ENCODE data around the gene OTOGL.

The OTOGL gene

DNA sequence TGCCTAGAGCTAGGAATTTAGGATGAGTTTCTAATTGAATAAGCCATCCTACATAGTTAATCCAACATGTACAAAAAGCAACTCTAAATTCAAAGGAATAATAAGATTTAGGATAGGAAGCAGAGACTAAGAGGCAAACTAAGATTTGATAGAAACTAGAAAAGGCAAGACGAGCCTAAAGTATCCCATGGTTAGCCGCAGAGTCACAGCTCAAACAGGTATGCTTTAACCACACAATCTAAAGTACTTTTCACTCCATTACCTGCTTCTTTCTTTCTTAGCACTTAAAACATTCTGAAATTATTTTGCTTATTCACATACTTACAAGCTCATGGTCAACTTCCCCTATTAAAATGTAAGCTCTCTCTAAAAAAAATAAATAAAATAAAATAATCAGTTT, 51.8 kb downstream of the OTOGL start:
- ATAC-seq (ENCODE audit: low read depth) (no peak), DNase-seq (ENCODE audit: low spot score in 2 of 2) (no peak)
- H3K9me3 Mint-ChIP-seq = no peaks in the 10 kb centered on the region
- no peaks in the 10 kb centered on the region for H3K36me3 Mint-ChIP-seq
- H3K27ac Mint-ChIP-seq = no peak overlapping the region
- no peak overlapping the region for H3K4me3 Mint-ChIP-seq
- no peaks in the 10 kb centered on the region for H3K4me1 Mint-ChIP-seq
- peaks cover 6% of the 10 kb centered on the region for H3K27me3 Mint-ChIP-seq

DNA sequence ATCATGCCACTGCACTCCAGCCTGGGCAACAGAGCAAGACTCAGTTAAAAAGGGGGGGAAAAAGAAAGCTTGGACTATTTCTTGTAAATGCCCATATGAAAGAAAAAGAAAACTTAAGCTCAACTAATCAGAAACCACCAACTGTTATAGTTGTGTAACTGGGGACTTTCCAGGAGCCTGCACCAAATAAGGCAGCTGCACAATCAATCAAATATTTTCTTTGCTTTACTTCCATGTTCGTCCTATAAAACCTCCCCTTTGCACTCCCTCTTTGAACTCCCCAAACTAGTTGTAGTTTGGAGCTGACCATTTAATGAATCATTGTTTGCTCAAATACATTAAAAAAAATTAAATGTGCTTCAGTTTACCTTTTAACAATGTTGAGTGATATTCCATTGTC, 54.9 kb downstream of the OTOGL start:
- Mint-ChIP-seq H3K36me3 (no peaks in the 10 kb centered on the region), H3K4me3 (no peak overlapping the region), H3K27ac (no peak overlapping the region), H3K4me1 (no peaks in the 10 kb centered on the region), H3K27me3 (peaks cover 5% of the 10 kb centered on the region), H3K9me3 (no peaks in the 10 kb centered on the region)
- ATAC-seq (ENCODE audit: low read depth) (no peak), DNase-seq (ENCODE audit: low spot score in 2 of 2) (no peak)

DNA sequence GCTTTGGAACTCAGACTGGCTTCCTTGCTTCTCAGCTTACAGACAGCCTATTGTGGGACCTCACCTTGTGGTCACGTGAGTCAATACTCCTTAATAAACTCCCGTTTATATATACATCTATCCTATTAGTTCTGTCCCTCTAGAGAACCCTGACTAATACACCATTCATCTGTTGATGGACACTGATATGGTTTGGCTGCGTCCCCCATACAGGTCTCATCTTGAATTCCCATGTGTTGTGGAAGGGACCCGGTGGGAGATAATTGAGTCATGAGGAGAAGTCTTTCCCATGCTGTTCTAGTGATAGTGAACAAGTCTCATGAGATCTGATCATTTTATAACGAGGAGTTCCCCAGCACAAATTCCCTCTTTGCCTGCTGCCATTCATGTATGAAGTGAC, 57.0 kb downstream of the OTOGL start:
- Mint-ChIP-seq H3K27ac (no peak overlapping the region), H3K9me3 (peaks cover under 1% of the 10 kb centered on the region), H3K4me3 (no peak overlapping the region), H3K4me1 (no peaks in the 10 kb centered on the region), H3K36me3 (no peaks in the 10 kb centered on the region), H3K27me3 (peaks cover 9% of the 10 kb centered on the region)
- DNase-seq (ENCODE audit: low spot score in 2 of 2) (no peak), ATAC-seq (ENCODE audit: low read depth) (no peak)

DNA sequence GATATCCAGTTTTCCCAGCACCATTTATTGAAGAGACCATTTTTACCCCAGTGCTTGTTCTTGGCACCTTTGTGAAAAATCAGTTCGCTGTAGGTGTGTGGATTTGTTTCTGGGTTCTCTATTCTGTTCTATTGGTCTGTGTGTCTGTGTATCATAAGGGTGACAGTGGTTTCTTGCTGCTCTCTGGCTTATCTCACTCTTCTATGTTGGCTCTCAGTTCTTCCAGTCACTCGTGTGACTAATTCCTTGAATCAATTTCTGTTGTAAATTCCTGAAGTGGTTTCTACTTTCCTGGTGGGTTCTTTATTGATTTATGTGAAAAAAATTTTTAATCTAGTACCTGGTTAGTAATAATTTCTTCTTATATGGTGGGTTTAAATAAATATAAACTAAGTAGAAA, 58.3 kb downstream of the OTOGL start:
- no peaks in the 10 kb centered on the region for H3K36me3 Mint-ChIP-seq
- ATAC-seq (ENCODE audit: low read depth) (no peak), DNase-seq (ENCODE audit: low spot score in 2 of 2) (no peak)
- H3K27ac Mint-ChIP-seq = no peak overlapping the region
- peaks cover 9% of the 10 kb centered on the region for H3K27me3 Mint-ChIP-seq
- peaks cover 1% of the 10 kb centered on the region for H3K9me3 Mint-ChIP-seq
- H3K4me1 Mint-ChIP-seq = peaks cover 2% of the 10 kb centered on the region
- no peak overlapping the region for H3K4me3 Mint-ChIP-seq

DNA sequence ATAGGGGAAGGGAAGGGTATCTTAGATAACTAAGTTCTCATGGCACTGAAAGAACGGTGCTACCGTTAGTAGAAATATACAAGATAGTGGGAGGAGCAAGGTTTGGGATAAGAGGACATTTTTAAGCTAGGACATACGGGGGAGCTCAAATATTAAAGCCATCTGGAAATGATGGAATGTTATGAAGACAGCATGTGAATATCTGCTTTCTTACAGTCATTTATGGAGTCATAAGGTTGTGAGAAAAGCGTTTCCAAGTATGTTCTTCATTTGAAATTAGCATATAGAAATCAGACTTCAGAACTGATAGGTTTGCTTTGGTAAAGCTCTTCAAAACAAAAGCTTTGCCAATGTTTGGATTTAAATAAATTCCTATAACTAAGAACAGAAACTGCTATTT, 62.3 kb downstream of the OTOGL start:
- H3K9me3 Mint-ChIP-seq = peaks cover 1% of the 10 kb centered on the region
- DNase-seq (ENCODE audit: low spot score in 2 of 2) (no peak), ATAC-seq (ENCODE audit: low read depth) (no peak)
- H3K4me3 Mint-ChIP-seq = no peak overlapping the region
- H3K4me1 Mint-ChIP-seq = peaks cover 2% of the 10 kb centered on the region
- H3K27me3 Mint-ChIP-seq = peaks cover 8% of the 10 kb centered on the region
- no peak overlapping the region for H3K27ac Mint-ChIP-seq
- no peaks in the 10 kb centered on the region for H3K36me3 Mint-ChIP-seq

DNA sequence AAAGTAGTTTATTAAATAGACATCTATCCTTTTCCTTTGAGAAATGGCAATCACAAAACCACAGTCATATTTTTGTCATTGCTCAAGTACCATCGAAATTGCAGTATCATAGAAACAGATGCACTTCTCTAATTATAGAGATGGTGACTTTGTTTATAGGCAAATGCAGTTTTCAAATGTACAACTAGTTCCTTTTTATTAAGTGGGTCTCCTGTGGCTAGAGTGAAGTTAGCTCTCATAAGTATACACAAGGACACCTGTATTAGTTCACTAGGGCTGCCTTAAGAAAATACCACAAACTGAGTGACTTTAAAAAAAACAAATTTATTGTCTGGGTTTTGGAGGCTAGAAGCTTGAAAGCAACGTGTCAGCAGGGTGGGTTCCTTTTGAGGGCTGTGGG, 62.8 kb downstream of the OTOGL start:
- H3K4me3 Mint-ChIP-seq = no peak overlapping the region
- no peak overlapping the region for H3K27ac Mint-ChIP-seq
- no peaks in the 10 kb centered on the region for H3K36me3 Mint-ChIP-seq
- H3K4me1 Mint-ChIP-seq = peaks cover 2% of the 10 kb centered on the region
- DNase-seq (ENCODE audit: low spot score in 2 of 2) (no peak), ATAC-seq (ENCODE audit: low read depth) (peak; percentile 48)
- peaks cover 1% of the 10 kb centered on the region for H3K9me3 Mint-ChIP-seq
- H3K27me3 Mint-ChIP-seq = peaks cover 8% of the 10 kb centered on the region

DNA sequence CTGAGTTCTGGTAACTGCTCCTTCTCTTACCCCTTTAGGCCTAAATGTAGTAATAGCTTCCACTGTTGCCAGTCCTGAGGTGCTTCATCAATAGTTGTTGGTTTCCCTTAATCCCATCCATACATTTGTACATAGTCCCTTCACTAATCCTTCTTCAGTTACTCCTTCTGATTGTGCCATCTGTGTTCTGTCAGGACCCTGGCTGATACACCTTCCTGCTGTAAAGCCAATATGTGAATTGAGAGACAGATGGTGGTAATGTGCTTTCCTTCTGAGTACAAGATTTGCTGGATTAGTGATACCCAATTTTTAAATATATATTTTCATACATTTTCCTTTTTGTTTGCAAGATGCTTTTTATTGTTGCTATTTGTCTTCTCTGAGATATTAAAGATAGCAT, 66.4 kb downstream of the OTOGL start:
- H3K27ac Mint-ChIP-seq = no peak overlapping the region
- H3K4me1 Mint-ChIP-seq = peaks cover 2% of the 10 kb centered on the region
- H3K36me3 Mint-ChIP-seq = no peaks in the 10 kb centered on the region

DNA sequence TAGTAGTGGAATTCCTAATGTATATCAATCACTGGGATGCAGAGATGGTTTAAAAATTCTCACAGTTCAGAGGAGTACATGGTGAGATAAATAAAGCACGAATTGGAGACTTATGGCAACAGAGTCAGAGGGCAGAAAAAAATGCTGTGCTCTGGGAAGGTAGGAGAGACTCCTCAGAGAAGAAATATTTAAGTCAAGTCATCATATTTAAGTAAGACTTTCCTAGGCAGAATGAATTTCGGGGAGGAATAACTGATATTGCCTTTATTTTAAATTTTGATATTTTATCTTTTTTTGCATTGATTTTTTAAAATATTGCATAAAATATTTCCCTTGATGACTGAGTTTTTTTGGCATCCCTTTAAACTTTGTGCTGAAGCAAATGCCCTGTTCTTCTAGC, 67.4 kb downstream of the OTOGL start:
- DNase-seq (ENCODE audit: low spot score in 2 of 2) (no peak), ATAC-seq (ENCODE audit: low read depth) (no peak)
- Mint-ChIP-seq H3K9me3 (no peaks in the 10 kb centered on the region), H3K36me3 (no peaks in the 10 kb centered on the region), H3K4me3 (no peak overlapping the region), H3K27ac (no peak overlapping the region), H3K27me3 (peaks cover 5% of the 10 kb centered on the region), H3K4me1 (no peaks in the 10 kb centered on the region)

More for the DNA sequence above, 66.4 kb downstream of the OTOGL start:
- Mint-ChIP-seq H3K9me3 (peaks cover 1% of the 10 kb centered on the region), H3K4me3 (no peak overlapping the region), H3K27me3 (peaks cover 5% of the 10 kb centered on the region)
- DNase-seq (ENCODE audit: low spot score in 2 of 2) (no peak), ATAC-seq (ENCODE audit: low read depth) (no peak)

DNA sequence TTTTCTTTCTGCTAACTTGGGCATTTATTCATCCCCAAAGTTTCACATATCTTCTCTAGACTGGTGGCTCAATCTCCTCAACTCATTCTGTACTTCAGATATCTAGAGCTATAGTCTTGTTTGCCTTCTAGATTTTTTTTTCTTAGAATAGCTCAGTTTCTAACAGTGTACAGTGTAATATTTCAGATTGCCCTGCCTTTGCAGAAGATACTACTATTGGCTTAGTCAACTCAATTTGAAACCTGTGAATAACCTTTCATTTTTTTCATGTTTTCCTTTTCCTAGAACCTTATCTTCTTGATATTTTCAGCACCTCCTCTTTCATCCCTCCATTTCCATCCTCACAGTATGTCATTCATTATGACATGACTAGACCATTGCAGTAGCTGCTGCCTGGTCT, 69.6 kb downstream of the OTOGL start:
- no peak for ATAC-seq (ENCODE audit: low read depth)
- Mint-ChIP-seq H3K9me3 (no peaks in the 10 kb centered on the region), H3K27me3 (peaks cover 8% of the 10 kb centered on the region), H3K4me3 (no peak overlapping the region), H3K27ac (no peak overlapping the region), H3K36me3 (no peaks in the 10 kb centered on the region), H3K4me1 (no peaks in the 10 kb centered on the region)
- DNase-seq (ENCODE audit: low spot score in 2 of 2) = no peak

DNA sequence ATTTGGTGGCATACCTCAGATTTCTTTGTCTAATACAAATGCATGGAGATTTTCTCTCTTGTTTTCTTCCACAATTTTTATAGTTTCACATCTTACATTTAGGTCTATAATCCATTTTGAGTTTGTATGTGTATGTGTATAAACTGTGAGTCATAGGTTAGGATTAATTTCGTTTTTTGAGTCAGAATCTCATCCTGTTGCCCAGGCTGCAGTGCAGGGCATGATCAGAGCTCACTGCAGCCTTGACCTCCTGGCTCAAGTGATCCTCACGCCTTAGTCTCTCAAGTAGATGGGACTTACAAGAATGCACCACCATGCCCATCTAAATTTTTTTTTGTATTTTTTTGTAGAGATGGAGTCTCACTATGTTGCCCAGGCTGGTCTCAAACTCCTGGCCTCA, 71.6 kb downstream of the OTOGL start:
- Mint-ChIP-seq H3K9me3 (no peaks in the 10 kb centered on the region), H3K27ac (no peak overlapping the region), H3K4me1 (no peaks in the 10 kb centered on the region), H3K4me3 (no peak overlapping the region), H3K27me3 (peaks cover 8% of the 10 kb centered on the region), H3K36me3 (no peaks in the 10 kb centered on the region)
- DNase-seq (ENCODE audit: low spot score in 2 of 2) (no peak), ATAC-seq (ENCODE audit: low read depth) (no peak)

DNA sequence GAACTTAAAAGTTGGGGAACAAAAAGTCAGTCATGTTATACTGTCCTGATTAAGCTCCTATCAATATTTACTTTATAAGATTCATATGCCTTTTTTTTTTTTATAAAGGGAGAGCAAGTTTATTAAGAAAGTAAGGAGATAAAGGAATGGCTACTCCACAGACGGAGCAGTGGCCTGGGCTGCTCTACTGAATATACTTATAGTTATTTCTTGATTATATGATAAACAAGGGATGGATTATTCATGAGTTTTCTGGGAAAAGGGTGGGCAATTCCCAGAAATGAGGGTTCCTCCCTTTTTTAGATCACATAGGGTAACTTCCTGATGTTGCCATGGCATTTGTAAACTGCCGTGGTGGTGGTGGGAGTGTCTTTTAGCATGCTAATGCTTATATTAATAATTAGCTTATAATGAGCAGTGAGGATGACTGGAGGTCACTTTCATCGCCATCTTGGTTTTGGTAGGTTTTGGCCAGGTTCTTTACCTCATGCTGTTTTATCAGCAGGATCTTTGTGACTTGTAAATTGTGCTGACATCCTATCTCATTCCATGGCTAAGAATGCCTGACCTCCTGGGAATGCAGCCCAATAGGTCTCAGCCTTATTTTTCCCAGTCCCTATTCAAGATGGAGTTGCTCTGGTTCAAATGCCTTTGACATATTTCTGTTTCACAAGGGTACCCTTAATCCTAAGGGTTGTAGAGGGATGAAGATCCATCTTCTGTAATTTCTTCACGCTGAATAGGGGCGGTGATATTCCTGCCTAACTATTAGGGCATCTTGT, 73.9 kb downstream of the OTOGL start:
- Mint-ChIP-seq H3K4me3 (no peak overlapping the region), H3K36me3 (no peaks in the 10 kb centered on the region), H3K27ac (no peak overlapping the region), H3K27me3 (peaks cover 6% of the 10 kb centered on the region), H3K9me3 (no peaks in the 10 kb centered on the region), H3K4me1 (no peaks in the 10 kb centered on the region)
- DNase-seq (ENCODE audit: low spot score in 2 of 2) (no peak), ATAC-seq (ENCODE audit: low read depth) (no peak)

DNA sequence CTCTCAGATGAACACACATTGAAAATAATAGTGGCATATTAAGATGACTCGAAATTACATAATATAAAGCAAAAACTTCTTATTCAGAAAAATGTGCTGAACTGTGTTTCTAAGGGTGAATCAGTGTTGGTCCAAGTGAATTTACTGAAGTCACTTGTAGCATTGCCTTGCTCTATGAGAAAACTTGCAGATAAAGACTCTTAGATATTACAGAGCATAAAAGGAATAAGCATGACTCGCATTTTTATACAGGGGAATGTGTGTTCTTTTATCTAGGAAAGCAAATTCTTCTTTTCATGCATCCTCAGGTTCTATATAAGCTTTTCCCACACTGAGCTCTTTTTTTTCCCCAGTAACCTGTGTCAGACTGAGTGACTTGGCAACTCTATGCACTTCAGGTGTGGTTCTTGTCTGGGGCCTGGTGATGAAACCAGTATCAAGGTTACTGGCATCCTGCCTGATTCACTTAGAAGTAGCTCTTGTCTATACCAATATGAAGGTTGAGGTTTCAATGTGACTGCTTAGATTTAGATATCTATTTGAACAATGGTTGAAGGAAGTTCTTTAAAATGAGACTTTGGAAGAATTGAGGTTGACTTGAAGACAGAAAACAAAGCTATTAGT, 76.1 kb downstream of the OTOGL start:
- no peaks in the 10 kb centered on the region for H3K36me3 Mint-ChIP-seq
- ATAC-seq (ENCODE audit: low read depth) (no peak), DNase-seq (ENCODE audit: low spot score in 2 of 2) (no peak)

DNA sequence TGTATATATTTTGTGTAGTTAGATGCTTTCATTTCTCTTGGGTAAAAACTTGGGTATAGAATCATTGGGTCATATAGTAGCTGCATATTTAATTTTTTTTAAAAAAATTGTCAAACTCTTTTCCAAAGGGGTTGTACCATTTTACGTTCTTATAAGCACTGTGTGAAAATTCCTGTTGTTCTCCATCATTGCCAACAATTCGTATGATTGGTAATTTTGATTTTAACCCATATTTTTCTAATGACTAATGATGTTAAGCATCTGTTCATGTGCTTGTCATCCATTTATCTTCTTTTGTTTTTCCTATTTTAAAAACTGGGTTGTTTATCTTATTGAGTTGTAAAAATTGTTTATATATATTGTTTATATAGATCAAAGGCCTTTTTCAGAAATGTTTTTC, 77.4 kb downstream of the OTOGL start:
- no peak overlapping the region for H3K27ac Mint-ChIP-seq
- no peak for DNase-seq (ENCODE audit: low spot score in 2 of 2)
- peaks cover 3% of the 10 kb centered on the region for H3K27me3 Mint-ChIP-seq
- ATAC-seq (ENCODE audit: low read depth) = no peak
- no peaks in the 10 kb centered on the region for H3K36me3 Mint-ChIP-seq
- no peaks in the 10 kb centered on the region for H3K9me3 Mint-ChIP-seq
- no peaks in the 10 kb centered on the region for H3K4me1 Mint-ChIP-seq
- no peak overlapping the region for H3K4me3 Mint-ChIP-seq

More for the DNA sequence above, 76.1 kb downstream of the OTOGL start:
- Mint-ChIP-seq H3K4me1 (no peaks in the 10 kb centered on the region), H3K9me3 (no peaks in the 10 kb centered on the region), H3K4me3 (no peak overlapping the region), H3K27ac (no peak overlapping the region), H3K27me3 (peaks cover 3% of the 10 kb centered on the region)

DNA sequence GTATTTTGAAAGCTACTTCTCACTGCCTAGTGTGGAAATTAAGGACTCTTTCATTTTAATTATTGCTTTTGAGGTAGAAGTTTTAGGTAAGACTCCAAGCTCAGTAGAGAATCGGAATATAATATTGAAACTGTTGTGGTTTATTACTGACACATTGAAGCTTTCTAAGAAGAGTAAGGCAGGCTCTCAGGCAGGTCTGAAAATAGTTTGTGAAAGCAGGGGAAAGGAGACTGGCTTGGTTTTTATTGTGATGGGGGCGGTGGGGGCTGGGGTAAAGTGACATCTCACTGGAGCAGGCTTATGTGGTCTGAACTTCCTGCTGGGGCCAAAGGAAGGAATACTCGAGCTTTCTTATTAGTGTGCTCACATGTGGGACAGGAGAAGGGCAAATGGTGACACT, 79.5 kb downstream of the OTOGL start:
- H3K27ac Mint-ChIP-seq = no peak overlapping the region
- H3K36me3 Mint-ChIP-seq = no peaks in the 10 kb centered on the region
- no peaks in the 10 kb centered on the region for H3K4me1 Mint-ChIP-seq
- H3K4me3 Mint-ChIP-seq = no peak overlapping the region
- no peak for DNase-seq (ENCODE audit: low spot score in 2 of 2)
- H3K27me3 Mint-ChIP-seq = no peaks in the 10 kb centered on the region
- ATAC-seq (ENCODE audit: low read depth) = no peak
- no peaks in the 10 kb centered on the region for H3K9me3 Mint-ChIP-seq

DNA sequence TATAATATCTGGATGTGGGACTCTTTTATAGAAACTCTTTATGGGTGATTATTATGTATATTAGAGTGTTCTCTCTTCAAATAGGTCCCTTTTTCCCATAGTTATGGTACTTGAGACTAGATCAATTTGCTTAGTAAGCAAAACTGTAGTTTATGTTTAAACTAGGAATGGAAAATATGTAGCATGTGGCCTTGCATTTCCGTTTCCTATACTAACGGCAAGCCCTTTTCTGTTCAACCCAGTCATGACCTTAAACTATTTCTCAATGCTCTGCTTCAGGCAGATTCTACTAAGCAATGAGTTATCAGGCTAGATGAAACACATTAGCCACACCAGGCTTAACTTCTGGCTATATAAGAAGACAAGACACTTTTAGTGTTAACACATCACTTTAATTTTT, 84.6 kb downstream of the OTOGL start:
- H3K27ac Mint-ChIP-seq = no peak overlapping the region
- no peaks in the 10 kb centered on the region for H3K9me3 Mint-ChIP-seq
- no peaks in the 10 kb centered on the region for H3K36me3 Mint-ChIP-seq
- peaks cover 3% of the 10 kb centered on the region for H3K27me3 Mint-ChIP-seq
- H3K4me1 Mint-ChIP-seq = no peaks in the 10 kb centered on the region
- no peak for DNase-seq (ENCODE audit: low spot score in 2 of 2)
- no peak for ATAC-seq (ENCODE audit: low read depth)
- H3K4me3 Mint-ChIP-seq = no peak overlapping the region
